HepG2 (cell line): ENCODE data around the gene BBLN. TPM values are rescaled to one million over a fixed set of nuclear protein-coding genes. Genes with fewer than 3 reads are reported as not detected.

ENCODE experiments used
- ARNT2 ChIP-seq: sonication (generic); formaldehyde crosslinking; IDR thresholded peaks from 2 replicates; pipeline ENCODE4 v1.8.0; 2022; ENCODE audit warnings: mild to moderate bottlenecking, low read depth, missing genetic modification reagents, moderate library complexity
- ATF1 ChIP-seq: IDR thresholded peaks from 2 replicates; pipeline ENCODE4 v1.6.1; 2016; ENCODE audit warnings: mild to moderate bottlenecking, control low read depth
- EED ChIP-seq: sonication (generic); formaldehyde crosslinking; IDR thresholded peaks from 2 replicates; pipeline ENCODE4 v1.5.0; 2020; ENCODE audit warnings: mild to moderate bottlenecking, missing genetic modification reagents
- EHMT2 ChIP-seq: fragments of 200-600 bp; sonication (generic); IDR thresholded peaks from 2 replicates; pipeline ENCODE4 v1.7.0; 2017; ENCODE audit warnings: antibody characterized with exemption, low read depth, low read length, borderline replicate concordance
- FOXM1 ChIP-seq: sonication (generic); formaldehyde crosslinking; IDR thresholded peaks from 2 replicates; pipeline ENCODE4 v1.5.0; 2020; ENCODE audit warnings: missing genetic modification reagents
- GABPB1 ChIP-seq: IDR thresholded peaks from 2 replicates; pipeline ENCODE4 v1.6.1; 2016; ENCODE audit warnings: mild to moderate bottlenecking, missing genetic modification reagents, moderate library complexity, missing compliant biosample characterization
- IKZF5 ChIP-seq: IDR thresholded peaks from 2 replicates; pipeline ENCODE4 v1.6.1; 2018; ENCODE audit warnings: missing genetic modification reagents, mild to moderate bottlenecking, missing compliant biosample characterization
- KLF13 ChIP-seq: sonication (generic); formaldehyde crosslinking; IDR thresholded peaks from 2 replicates; pipeline ENCODE4 v1.4.0; 2020; ENCODE audit warnings: mild to moderate bottlenecking, missing genetic modification reagents
- MTERF4 ChIP-seq: sonication (generic); formaldehyde crosslinking; IDR thresholded peaks from 2 replicates; pipeline ENCODE4 v1.8.0; 2023; ENCODE audit warnings: mild to moderate bottlenecking, missing genetic modification reagents
- PHB2 ChIP-seq: fragments of 450-650 bp; IDR thresholded peaks from 2 replicates; pipeline ENCODE4 v1.6.1; 2018; ENCODE audit not compliant: partially characterized antibody
- SMC3 ChIP-seq: IDR thresholded peaks from 2 replicates; pipeline ENCODE4 v1.6.1; 2011; ENCODE audit warnings: low read length, improper control_type of control experiment
- SRSF9 ChIP-seq: fragments of 200-400 bp; formaldehyde crosslinking; IDR thresholded peaks from 2 replicates; pipeline ENCODE4 v1.6.1; 2018; ENCODE audit warnings: borderline replicate concordance, mild to moderate bottlenecking, low read depth, low read length; ENCODE audit not compliant: insufficient read depth, poor library complexity, severe bottlenecking
- TCF12 ChIP-seq, 2 experiments: fragments of 450-650 bp in 1 of 2; sonication (generic) in 1 of 2; formaldehyde crosslinking in 1 of 2; IDR thresholded peaks; 2 replicates each; pipeline versions ENCODE4 v1.6.1 to v1.8.0; 2017 to 2022; ENCODE audit warnings: antibody characterized with exemption in 1 of 2, mild to moderate bottlenecking in 1 of 2, missing genetic modification reagents in 1 of 2, moderate library complexity in 1 of 2
- THRA ChIP-seq: sonication (generic); formaldehyde crosslinking; IDR thresholded peaks from 2 replicates; pipeline ENCODE4 v1.4.0; 2020; ENCODE audit warnings: missing genetic modification reagents, borderline replicate concordance
- TOE1 ChIP-seq: sonication (generic); formaldehyde crosslinking; IDR thresholded peaks from 2 replicates; pipeline ENCODE4 v1.4.0; 2020; ENCODE audit warnings: mild to moderate bottlenecking, missing genetic modification reagents
- TP53 ChIP-seq: sonication (generic); formaldehyde crosslinking; conservative IDR thresholded peaks from 2 replicates; pipeline ENCODE4 v1.4.0; 2020; ENCODE audit warnings: missing genetic modification reagents
- ZBTB2 ChIP-seq: sonication (generic); formaldehyde crosslinking; IDR thresholded peaks from 2 replicates; pipeline ENCODE4 v1.8.0; 2022; ENCODE audit warnings: low read depth, missing genetic modification reagents
- ZFP1 ChIP-seq: IDR thresholded peaks from 2 replicates; pipeline ENCODE4 v1.6.1; 2016
- ZFP36L1 ChIP-seq: sonication (generic); formaldehyde crosslinking; IDR thresholded peaks from 2 replicates; pipeline ENCODE4 v1.8.0; 2022; ENCODE audit warnings: mild to moderate bottlenecking, missing genetic modification reagents, moderate library complexity
- ZNF317 ChIP-seq: sonication (generic); formaldehyde crosslinking; IDR thresholded peaks from 2 replicates; pipeline ENCODE4 v1.5.0; 2020; ENCODE audit warnings: mild to moderate bottlenecking, missing genetic modification reagents
- ZNF34 ChIP-seq: sonication (generic); formaldehyde crosslinking; IDR thresholded peaks from 2 replicates; pipeline ENCODE4 v1.4.0; 2020; ENCODE audit warnings: mild to moderate bottlenecking, missing genetic modification reagents, borderline replicate concordance
- ZNF550 ChIP-seq: sonication (generic); formaldehyde crosslinking; IDR thresholded peaks from 2 replicates; pipeline ENCODE4 v1.4.0; 2020; ENCODE audit warnings: mild to moderate bottlenecking, missing genetic modification reagents, borderline replicate concordance
- ZNF777 ChIP-seq: sonication (generic); formaldehyde crosslinking; IDR thresholded peaks from 2 replicates; pipeline ENCODE4 v1.4.0; 2020; ENCODE audit warnings: missing genetic modification reagents
- ZNF780A ChIP-seq: sonication (generic); formaldehyde crosslinking; IDR thresholded peaks from 2 replicates; pipeline ENCODE4 v1.8.0; 2022; ENCODE audit warnings: mild to moderate bottlenecking, missing genetic modification reagents, moderate library complexity
- ZSCAN20 ChIP-seq: sonication (generic); formaldehyde crosslinking; IDR thresholded peaks from 2 replicates; pipeline ENCODE4 v1.4.0; 2020; ENCODE audit warnings: missing genetic modification reagents, mild to moderate bottlenecking, borderline replicate concordance
- ZSCAN22 ChIP-seq: sonication (generic); formaldehyde crosslinking; IDR thresholded peaks from 2 replicates; pipeline ENCODE4 v1.4.0; 2020; ENCODE audit warnings: mild to moderate bottlenecking, missing genetic modification reagents
- polyA plus RNA-seq, 8 experiments: library from polyadenylated mRNA; depleted of rRNA in 3 of 8; stranded (reverse) in 7 of 8; unstranded in 1 of 8; fragments of >200 nt; fragmentation: Illumina TruSeq in 4 of 8; extraction: Trizol in 4 of 8; gene quantifications; 2 replicates each; pipeline versions ENCODE4 v1.2.1 to v1.2.3, GENCODE V29; 2011 to 2016; ENCODE audit warnings: low read depth in 4 of 8, missing spikeins in 1 of 8, mixed read lengths in 1 of 8; ENCODE audit not compliant: insufficient read depth in 1 of 8
- total RNA-seq, 5 experiments: library from RNA; depleted of rRNA; stranded (reverse); fragments of >200 nt; fragmentation: Illumina TruSeq; extraction: Trizol; gene quantifications; 2 replicates each; pipeline ENCODE4 v1.2.3, GENCODE V29; 2016; ENCODE audit warnings: low read depth in 1 of 5

BBLN gene
- total and polyA plus RNA-seq, 2 of the 13 experiments (the other 11 are each of a cell fraction or from before 2014, with no cell fraction given), result 27.6 to 33.1 TPM

GRCh38 chr9:128159784-128160602, at the start of gene BBLN (continued):
- TF ChIP-seq MTERF4 (CRISPR knock-in tag) (no peak), EED (CRISPR knock-in tag) (no peak), ZBTB2 (CRISPR knock-in tag) (no peak; the same call in 1 of the 2 replicates), PHB2 (no peak), TOE1 (CRISPR knock-in tag) (0 out of 2 replicates have a peak, but pooled peaks have one; percentile 27), ZNF550 (no peak), TCF12 (IDR thresholded peaks at IDR 0.05) (no peak), TCF12 (CRISPR knock-in tag; IDR thresholded peaks at IDR 0.05) (no peak), GABPB1 (CRISPR knock-in tag) (peak; percentile 87), TP53 (CRISPR knock-in tag) (no peak), SMC3 (no peak), ZNF777 (CRISPR knock-in tag) (peak; percentile 79; the same call in 1 of the 2 replicates), ZNF780A (CRISPR knock-in tag) (no peak), ZNF34 (no peak), ZSCAN20 (CRISPR knock-in tag) (peak; percentile 52; the same call in 1 of the 2 replicates), FOXM1 (CRISPR knock-in tag) (no peak), KLF13 (no peak), ARNT2 (CRISPR knock-in tag) (0 out of 2 replicates have a peak, but pooled peaks have one; percentile 1), THRA (CRISPR knock-in tag) (no peak), ZFP36L1 (CRISPR knock-in tag) (no peak), SRSF9 (no peak), IKZF5 (no peak), EHMT2 (no peak), ZSCAN22 (CRISPR knock-in tag) (no peak), ZNF317 (peak; percentile 56; the same call in 1 of the 2 replicates), ATF1 (CRISPR knock-in tag) (no peak), ZFP1 (CRISPR knock-in tag) (no peak)
